Umbilical cord (tissue), 2 donors: ENCODE measurements around the gene ARFGAP2. TPM values are rescaled to one million over a fixed set of nuclear protein-coding genes. Genes with fewer than 3 reads are reported as not detected.
A peak's percentile ranks its signal among the peaks of the same experiment; 100 is the strongest.

Experiments used
- DNase-seq: peaks from one replicate; pipeline ENCODE4 v3.0.0-alpha.2; 2015; ENCODE audit warnings: low spot score
- total RNA-seq: library from RNA; depleted of rRNA; stranded (reverse); fragments of >200 nt; gene quantifications from one replicate; pipeline ENCODE4 v1.2.3, GENCODE V29; 2014; ENCODE audit warnings: low replicate concordance; ENCODE audit not compliant: insufficient read depth

The ARFGAP2 gene
- total RNA-seq, 1 donor from 2014 or later: 72.5 TPM

DNA sequence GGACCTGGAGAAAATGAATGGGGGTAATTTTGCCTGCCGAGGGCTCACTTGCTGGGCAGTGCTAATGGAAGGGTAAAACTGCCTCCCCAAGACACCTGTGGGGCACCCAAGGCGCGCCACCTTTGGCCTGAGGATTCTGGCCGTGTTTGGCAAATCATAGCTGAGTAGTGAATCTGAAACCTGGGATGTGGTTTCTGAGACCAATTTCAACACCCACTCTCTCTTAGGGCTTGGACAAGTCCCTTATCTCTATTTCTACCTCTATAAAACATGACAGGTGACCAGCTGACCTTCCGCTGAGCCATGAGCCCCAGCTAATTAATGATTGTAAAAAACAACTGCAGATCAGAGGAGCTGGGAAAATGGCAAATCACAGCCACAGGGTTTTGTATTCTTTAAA, 11.0 kb upstream of the ARFGAP2 start:
- no peak for DNase-seq

DNA sequence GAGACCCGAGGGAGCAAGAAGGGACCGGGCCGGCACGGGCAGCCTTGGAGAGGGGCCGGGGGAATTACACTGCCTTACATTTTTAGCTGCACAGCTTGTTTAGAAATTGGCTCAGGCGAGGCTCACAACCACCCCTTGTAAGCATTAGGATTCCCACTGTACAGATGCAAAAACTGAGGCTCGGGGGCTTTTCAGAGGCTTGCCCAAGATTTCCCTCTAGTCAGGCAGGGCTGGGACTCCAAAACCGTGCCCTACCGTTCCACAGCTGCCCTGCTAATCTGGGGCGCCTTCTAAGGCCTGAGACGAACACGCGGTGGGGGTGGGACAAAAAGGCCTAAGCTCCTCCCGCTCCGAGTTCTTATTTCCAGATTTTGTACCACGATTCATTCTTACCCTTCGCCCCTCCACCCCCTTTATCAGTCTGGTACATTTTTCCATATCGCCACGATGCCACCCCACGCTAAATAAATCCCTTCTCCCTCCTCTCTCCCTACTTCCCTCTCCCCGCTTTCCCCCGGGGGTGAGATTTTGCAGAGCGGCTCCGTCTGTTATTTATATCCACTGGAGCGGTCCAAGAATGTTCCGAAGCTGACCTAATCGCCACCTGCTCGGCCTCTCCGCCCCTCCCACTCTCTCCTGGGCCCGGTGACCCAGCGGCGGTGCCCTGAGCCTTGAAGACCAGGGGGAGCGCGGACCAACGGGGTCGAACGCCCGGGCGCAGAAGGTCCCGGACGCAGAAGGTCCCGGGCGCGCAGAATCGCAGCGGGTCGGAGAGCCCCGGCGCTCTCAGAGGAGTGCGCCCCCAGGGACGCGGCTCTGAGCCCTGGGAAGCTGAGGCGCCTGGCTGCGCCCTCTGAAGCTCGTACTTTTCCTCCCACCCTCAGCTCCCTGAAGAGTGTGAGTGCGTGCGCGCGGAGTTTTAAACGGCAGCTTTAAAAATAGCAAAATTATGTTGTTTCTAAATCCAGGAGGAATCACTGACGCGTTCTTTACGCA, 10.3 kb upstream of the ARFGAP2 start:
- peak; percentile 73 for DNase-seq

DNA sequence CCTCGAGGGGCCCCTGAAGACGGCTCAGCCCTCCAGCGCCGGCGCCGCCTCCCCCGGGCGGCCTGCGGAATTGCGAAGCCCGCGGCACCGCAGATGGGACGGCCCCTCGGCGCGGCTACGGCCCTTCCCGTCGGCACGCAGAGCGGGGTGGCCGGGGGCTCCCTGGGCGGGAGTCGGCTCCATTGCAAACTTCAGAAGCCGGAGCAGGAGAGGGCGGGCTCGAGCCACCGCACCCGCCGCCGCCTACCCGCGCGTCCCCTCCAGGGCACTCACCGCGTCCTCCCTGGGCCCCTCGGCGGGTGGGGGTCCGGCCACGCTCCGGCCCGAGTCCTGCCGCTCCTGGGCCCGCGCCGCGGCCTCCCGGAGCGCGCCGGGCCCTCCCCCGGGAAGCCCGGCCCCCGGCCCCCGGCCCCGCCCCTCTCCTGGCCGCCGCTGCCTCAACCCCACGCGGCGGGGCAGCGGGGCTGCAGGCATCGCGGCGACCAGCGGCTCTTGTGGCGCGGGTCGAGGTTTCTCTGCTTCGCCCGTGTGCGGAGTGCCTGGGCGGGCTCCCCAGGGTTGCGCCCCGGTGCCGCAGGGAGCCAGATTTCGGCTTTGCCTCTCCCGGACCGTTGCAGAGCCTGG, 9.5 kb upstream of the ARFGAP2 start, which contains the start of gene PACSIN3:
TSS of gene PACSIN3 (minus strand) at position 359 of the 624 bp plus-strand sequence. CDS start 3,707 bp downstream, outside the sequence.
- peak; percentile 57 for DNase-seq

GRCh38 chr11:47185305-47186075, 8.8 kb upstream of the ARFGAP2 start:
- DNase-seq: peak; percentile 87

DNA sequence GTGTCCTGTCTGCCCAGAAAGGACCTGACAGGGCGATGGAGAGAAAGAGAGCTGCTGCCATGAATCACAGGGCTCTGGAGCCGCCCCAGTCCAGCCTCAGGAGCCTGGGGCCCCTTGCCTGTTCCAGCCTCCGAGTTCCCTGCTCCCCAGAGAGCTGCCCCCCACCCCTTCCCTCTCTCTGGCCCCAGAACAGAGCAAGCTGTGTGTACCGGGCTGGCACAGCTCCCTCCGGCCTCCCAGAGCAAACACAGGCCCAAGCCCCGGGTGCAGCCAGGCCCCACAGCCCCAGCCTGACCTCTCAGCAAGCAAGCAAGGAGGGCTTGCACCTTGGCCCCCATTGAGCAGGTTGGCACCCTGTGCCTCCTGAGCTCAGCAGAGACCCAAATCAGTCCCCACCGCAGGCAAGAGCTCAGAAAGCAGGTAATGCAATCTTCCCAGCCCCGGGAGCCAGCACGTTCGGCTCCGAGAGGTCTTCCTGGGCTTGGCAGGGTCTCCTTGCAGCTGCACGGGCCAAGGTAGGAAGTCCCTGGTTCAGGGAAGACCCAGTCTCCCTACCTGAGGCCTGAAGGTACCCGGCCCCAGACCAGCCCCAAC, 8.1 kb upstream of the ARFGAP2 start:
- DNase-seq: peak; percentile 74

DNA sequence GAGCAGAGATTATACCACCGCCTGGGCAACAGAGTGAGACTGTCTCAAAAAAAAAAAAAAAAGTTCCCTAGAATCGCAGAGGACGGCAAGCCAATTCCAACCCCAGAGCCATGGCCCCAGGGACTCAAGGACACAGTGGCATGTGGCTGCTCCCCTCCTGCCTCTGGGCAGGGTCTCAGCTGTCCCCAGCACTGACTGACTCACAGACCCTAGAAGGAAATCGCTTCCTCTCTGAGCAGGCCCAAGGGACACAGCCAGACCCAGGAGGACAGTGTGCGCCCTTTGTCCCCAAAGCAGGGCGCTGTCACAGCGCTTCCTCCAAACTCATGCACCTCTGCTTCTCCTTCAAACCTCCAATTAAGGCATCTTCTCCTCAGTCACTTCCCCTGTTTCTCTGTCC, 7.3 kb upstream of the ARFGAP2 start:
- no peak for DNase-seq

GRCh38 chr11:47183031-47183856, 6.6 kb upstream of the ARFGAP2 start:
- DNase-seq: no peak

DNA sequence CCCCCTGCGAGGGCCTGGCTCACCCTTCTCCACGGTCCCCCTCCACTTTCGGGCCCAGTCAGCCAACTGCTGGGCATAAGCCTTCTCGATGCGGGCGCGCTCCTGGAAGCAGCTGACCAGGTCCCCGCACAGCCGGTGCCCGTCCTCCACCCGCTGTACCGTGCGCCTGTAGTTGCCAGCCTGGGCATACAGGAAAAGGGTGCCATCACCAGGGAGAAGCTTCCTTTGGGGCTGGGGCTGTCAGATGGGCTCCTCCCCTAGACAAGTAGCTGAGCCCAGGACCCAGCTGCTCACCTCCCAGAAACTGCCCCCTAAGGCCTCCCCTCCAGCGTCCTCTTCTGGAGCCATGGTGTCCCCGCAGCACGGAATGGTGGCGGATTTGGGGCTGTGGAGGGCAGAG, 5.7 kb upstream of the ARFGAP2 start:
- DNase-seq: no peak

DNA sequence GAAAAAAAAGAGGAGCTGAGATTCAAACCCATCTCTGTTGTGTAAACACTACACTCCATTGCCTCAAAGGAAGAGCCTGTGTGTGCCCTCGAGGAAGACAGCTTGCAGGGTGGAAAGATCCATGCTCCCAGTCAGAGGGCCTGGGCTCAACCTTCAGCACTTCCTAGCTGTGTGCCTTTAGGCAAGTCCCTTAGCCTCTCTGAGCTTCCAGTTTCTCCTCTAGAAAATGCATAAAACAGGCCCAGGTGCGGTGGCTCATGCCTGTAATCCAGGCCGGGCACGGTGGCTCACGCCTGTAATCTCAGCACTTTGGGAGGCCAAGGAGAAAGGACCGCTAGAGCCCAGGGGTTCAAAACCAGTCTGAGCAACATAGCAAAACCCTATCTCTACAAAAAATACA, 4.6 kb upstream of the ARFGAP2 start:
- no peak for DNase-seq

GRCh38 chr11:47180006-47180787, 3.5 kb upstream of the ARFGAP2 start:
- DNase-seq: no peak

- DNase-seq: no peak
Measured at GRCh38 chr11:47179655-47179991, 2.9 kb upstream of the ARFGAP2 start.

- DNase-seq: no peak
Measured at GRCh38 chr11:47178737-47179654, 2.3 kb upstream of the ARFGAP2 start.

DNA sequence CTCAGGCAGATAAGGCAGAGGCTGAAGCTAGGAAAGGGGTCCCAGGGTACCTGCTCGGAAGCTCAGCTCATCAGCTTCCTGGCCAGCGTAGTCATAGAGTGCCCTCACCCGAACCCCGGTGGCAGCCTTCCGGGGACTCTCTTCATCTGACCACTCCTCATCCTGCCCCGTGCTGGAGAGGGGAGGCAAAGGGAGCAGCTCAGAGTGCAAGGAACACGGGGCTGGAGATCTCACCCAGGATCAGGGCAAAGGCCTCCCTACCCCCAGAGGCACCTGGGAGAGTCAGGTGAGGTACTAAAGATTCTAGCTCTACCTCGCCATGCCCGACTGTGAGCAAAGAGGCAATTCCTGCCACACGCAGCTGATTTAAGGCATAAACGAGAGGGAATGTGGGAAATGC, 1.6 kb upstream of the ARFGAP2 start:
- no peak for DNase-seq

DNA sequence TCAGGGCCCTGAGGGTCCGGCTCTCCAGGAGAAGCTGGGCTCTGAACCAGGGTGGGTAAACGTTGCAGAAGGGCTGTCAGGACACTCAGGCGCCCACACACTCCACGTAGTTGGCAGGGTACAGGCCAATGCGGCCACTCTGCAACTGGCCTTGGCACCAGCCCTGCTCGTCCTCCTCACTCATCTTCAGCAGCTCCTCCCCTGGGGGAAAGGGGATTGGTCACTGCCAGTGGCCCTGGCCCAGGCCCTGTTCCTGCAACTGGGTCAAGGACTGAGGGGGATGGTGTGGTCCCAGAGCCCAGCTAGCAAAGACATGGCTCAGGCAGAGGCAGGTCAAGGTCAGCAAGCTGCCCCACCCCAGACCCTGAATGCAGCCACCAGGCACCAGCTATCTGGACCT, 1.2 kb upstream of the ARFGAP2 start:
- no peak for DNase-seq

DNA sequence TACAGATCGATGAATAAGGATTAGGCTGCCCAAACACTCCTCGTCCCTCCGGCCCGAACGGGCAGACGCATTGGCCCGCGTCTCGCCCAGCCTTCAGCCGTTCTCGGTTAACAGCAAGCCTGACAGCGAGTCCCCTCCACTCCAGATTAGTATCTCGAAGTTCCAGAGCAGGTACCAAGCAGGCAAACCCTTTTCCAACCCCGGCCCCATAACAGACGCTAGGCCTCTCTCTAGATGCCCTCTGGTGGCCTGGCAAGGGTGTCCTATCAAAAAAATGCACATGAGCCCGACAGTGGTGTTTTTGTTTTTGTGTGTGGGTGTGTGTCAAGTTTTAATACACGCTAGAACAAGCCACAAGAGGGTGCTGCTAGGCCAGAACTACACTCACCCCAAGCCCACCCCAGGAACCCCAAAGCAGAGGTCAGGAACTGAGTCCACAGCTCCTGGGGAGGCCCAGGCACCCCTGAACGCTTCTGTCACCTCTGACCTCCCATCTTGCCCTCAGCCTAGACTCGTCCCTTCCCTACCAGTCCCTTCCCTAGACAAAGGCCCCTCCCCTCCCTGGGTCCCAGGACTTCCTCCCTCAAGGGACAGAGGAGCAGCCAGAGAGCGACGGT, 658 bp upstream of the ARFGAP2 start:
- peak; percentile 86 for DNase-seq

DNA sequence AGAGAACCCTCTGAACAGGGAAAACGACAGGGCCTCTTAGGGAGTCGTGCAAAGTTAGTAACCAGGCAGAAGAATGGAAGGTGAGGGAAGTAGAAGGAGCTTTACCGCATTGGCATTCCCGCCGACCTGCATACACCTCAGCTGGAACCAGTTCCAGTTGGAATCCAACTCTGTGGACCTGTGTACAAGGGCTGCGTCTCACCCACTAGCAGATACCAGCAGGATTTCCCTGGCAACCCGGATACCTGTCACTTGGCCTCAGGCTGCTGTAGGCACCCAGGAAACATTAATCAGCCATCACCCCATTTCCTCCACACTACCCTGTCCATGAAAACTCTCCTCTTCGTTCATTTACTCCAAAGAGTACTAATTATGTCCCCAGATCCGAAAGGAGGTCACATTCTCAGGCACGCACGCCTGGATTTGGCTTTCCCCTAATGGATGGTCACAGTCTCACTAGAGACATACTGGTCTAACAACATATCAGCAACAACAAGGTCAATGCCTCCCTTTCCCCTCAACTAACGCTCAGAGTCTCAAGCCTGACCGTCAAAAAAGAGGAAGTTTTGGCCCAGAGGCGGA, 842 bp downstream of the ARFGAP2 start:
- no peak for DNase-seq

GRCh38 chr11:47172740-47173336, 3.8 kb downstream of the ARFGAP2 start:
- DNase-seq: no peak

DNA sequence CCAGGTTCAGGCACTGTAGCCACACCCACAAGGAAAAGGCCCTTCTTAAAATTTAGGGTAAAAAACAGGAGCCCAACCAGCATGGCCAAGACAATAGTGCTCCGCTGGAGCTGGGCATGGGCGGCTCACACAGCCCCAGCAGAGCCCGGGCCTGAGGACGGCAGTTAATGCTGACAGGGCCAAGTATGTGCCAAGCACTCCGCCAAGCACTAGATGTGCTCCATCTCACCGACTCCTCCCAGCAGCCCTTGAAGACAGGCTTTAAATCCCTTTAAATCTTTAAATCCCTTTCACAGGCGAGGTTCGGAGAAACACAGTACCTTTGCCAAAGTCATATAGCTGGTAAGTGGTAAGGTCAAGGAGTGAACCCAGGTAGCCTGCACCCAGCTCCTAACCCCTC, 4.8 kb downstream of the ARFGAP2 start:
- peak; percentile 76 for DNase-seq
